NCI-H128 (cell line): ENCODE results near the gene SERTM1.

Source experiments
- DNase-seq: peaks from one replicate; lab custom pipeline; 2025; ENCODE audit not compliant: unreplicated experiment; lab: John Stamatoyannopoulos, UW

SERTM1 gene

GRCh38 chr13:36673838-36674326, at the start of gene SERTM1:
Gene SERTM1, plus strand, starts transcription at chr13:36674020. Its CDS starts 21,059 bp downstream, at chr13:36695079.
- no peak for DNase-seq

- DNase-seq, result no peak
Observed at GRCh38 chr13:36628377-36629056, 45.3 kb upstream of the SERTM1 start.

GRCh38 chr13:36629057-36629385, 44.8 kb upstream of the SERTM1 start:
- no peak for DNase-seq

- DNase-seq, result no peak
Observed at GRCh38 chr13:36630181-36630803, 43.5 kb upstream of the SERTM1 start.

GRCh38 chr13:36639610-36640009, 34.2 kb upstream of the SERTM1 start:
- no peak for DNase-seq

- DNase-seq, result no peak
Observed at GRCh38 chr13:36650611-36651010, 23.2 kb upstream of the SERTM1 start.

GRCh38 chr13:36665630-36666029, 8.2 kb upstream of the SERTM1 start:
- no peak for DNase-seq

GRCh38 chr13:36666477-36667229, 7.2 kb upstream of the SERTM1 start:
- DNase-seq, result peak; percentile 67

- no peak for DNase-seq
Observed at GRCh38 chr13:36668316-36668715, 5.5 kb upstream of the SERTM1 start.

GRCh38 chr13:36673352-36673751, 468 bp upstream of the SERTM1 start:
- no peak for DNase-seq

- no peak for DNase-seq
Observed at GRCh38 chr13:36674337-36675212, 755 bp downstream of the SERTM1 start.

GRCh38 chr13:36675213-36675536, 1.4 kb downstream of the SERTM1 start:
- DNase-seq, result no peak

- DNase-seq, result no peak
Observed at GRCh38 chr13:36680913-36681312, 7.1 kb downstream of the SERTM1 start.

- no peak for DNase-seq
Observed at GRCh38 chr13:36681894-36682624, 8.2 kb downstream of the SERTM1 start.

- no peak for DNase-seq
Observed at GRCh38 chr13:36683701-36684100, 9.9 kb downstream of the SERTM1 start.

GRCh38 chr13:36685927-36686326, 12.1 kb downstream of the SERTM1 start:
- DNase-seq, result no peak

GRCh38 chr13:36696410-36697010, 22.7 kb downstream of the SERTM1 start:
- no peak for DNase-seq

- no peak for DNase-seq
Observed at GRCh38 chr13:36700170-36700569, 26.4 kb downstream of the SERTM1 start.

- DNase-seq, result no peak
Observed at GRCh38 chr13:36706755-36707154, 32.9 kb downstream of the SERTM1 start.
